ENCODE data around the gene DTX3. TPM values are rescaled to one million over a fixed set of nuclear protein-coding genes. Genes with fewer than 3 reads are reported as not detected.

DTX3 gene
- total RNA-seq, 1 experiment from 2014 or later: 0.37 TPM

GRCh38 chr12:57640175-57641042, 35.8 kb downstream of the DTX3 start:
- Histone ChIP-seq H3K27me3 (ENCODE audit: insufficient read depth, low read length) (no peaks in the 10 kb centered on the region; the same call in 1 of the 2 replicates), H3K4me3 (replicated peaks in 1 of 2; ENCODE audit: low read depth in 1 of 2, low read length in 2 of 2) (no peak overlapping the region), H3K9ac (ENCODE audit: low read length) (no peak overlapping the region), H3K79me2 (ENCODE audit: insufficient read depth, low read length) (no peaks in the 10 kb centered on the region), H3K36me3 (ENCODE audit: control insufficient read depth in 1 of 2, insufficient read depth in 2 of 2, low read length in 2 of 2) (no peaks in the 10 kb centered on the region), H3K27ac (ENCODE audit: low read depth, low read length) (no peak overlapping the region), H3K9me3 (ENCODE audit: control insufficient read depth in 1 of 2, insufficient read depth in 1 of 2, low read depth in 1 of 2, low read length in 2 of 2) (no peaks in the 10 kb centered on the region), H3K4me1 (ENCODE audit: control insufficient read depth in 1 of 2, insufficient read depth in 2 of 2, low read length in 2 of 2) (no peaks in the 10 kb centered on the region; a peak in 1 of 4 replicates), H4K20me1 (ENCODE audit: insufficient read depth) (no peaks in the 10 kb centered on the region), H2AFZ (ENCODE audit: low read depth, low read length, poor library complexity, severe bottlenecking) (no peak overlapping the region), H3K9me2 (ENCODE audit: insufficient read depth) (no peaks in the 10 kb centered on the region), H3K4me2 (ENCODE audit: low read length) (no peak overlapping the region)
- RAD21 ChIA-PET (ENCODE audit: low non-redundant PET in 1 of 2, low total read pairs in 2 of 2, uncharacterized antibody in 2 of 2, unreplicated experiment in 2 of 2): no interaction called here
- BruUV-seq (replicated peaks): no TSS peak
- TF ChIP-seq FOSL1 (IDR thresholded peaks at IDR 0.05; ENCODE audit: low read depth): no peak
- TF ChIP-seq RAD21 (IDR thresholded peaks at IDR 0.05; ENCODE audit: low read depth): no peak
- TF ChIP-seq TCF7L2 (IDR thresholded peaks at IDR 0.05; ENCODE audit: borderline replicate concordance, extremely low read depth, insufficient read depth, insufficient read length): no peak
- no peak for TF ChIP-seq ZBTB33 (IDR thresholded peaks at IDR 0.05; ENCODE audit: extremely low read depth, insufficient replicate concordance, low read length)
- TF ChIP-seq EGR1 (IDR thresholded peaks at IDR 0.05; ENCODE audit: low read depth): no peak
- TF ChIP-seq ATF3 (IDR thresholded peaks at IDR 0.05): no peak
- no peak for TF ChIP-seq SIN3A (IDR thresholded peaks at IDR 0.05; ENCODE audit: low read depth)
- TF ChIP-seq EZH2 (IDR thresholded peaks at IDR 0.05): no peak
- TF ChIP-seq SP1 (IDR thresholded peaks at IDR 0.05; ENCODE audit: low read depth): no peak
- no peak for TF ChIP-seq REST (IDR thresholded peaks at IDR 0.05; ENCODE audit: low read depth)
- no peak for TF ChIP-seq JUND (IDR thresholded peaks at IDR 0.05)
- TF ChIP-seq EZH2phosphoT487 (IDR thresholded peaks at IDR 0.05; ENCODE audit: borderline replicate concordance): no peak
- TF ChIP-seq ELF1 (IDR thresholded peaks at IDR 0.05; ENCODE audit: borderline replicate concordance, low read depth): no peak
- no peak for TF ChIP-seq SRF (IDR thresholded peaks at IDR 0.05; ENCODE audit: low read depth)
- no peak for TF ChIP-seq CBX3 (IDR thresholded peaks at IDR 0.05; ENCODE audit: low read depth)
- TF ChIP-seq POLR2AphosphoS5 (IDR thresholded peaks at IDR 0.05; ENCODE audit: low read depth, low read length): no peak
- TF ChIP-seq ZFX (IDR thresholded peaks at IDR 0.05): no peak
- no peak for TF ChIP-seq CEBPB (IDR thresholded peaks at IDR 0.05; ENCODE audit: low read depth)
- no peak for TF ChIP-seq YY1 (IDR thresholded peaks at IDR 0.05; ENCODE audit: extremely low read depth, insufficient replicate concordance, low read depth, low read length)
- TF ChIP-seq POLR2A (IDR thresholded peaks at IDR 0.05; ENCODE audit: borderline replicate concordance, extremely low read depth, insufficient read depth, insufficient read length): no peak
- ATAC-seq: no peak
- intact Hi-C loops (cut with micrococcal nuclease): no loop called here
- CTCF ChIA-PET: no interaction called here
- DNase-seq (ENCODE audit: low read depth, low spot score): no peak
- POLR2A ChIA-PET: no interaction called here

All from HCT116 (cell line).